ENCODE data around the gene SLC6A4.

GRCh38 chr17:30228011-30228410, 7.5 kb downstream of the SLC6A4 start:
- no peak for TF ChIP-seq POLR2AphosphoS5 (IDR thresholded peaks at IDR 0.05)
- no peak for TF ChIP-seq CTCF (IDR thresholded peaks at IDR 0.05 in 8 of 11, conservative IDR thresholded peaks at IDR 0.05 in 3 of 11)

Data from spleen (tissue), 7 donors.